Measurements from ENCODE around the gene CD44. TPM values are rescaled to one million over a fixed set of nuclear protein-coding genes. Genes with fewer than 3 reads are reported as not detected.

The CD44 gene
- total RNA-seq, 1 donor from 2014 or later: 46.0 TPM

DNA sequence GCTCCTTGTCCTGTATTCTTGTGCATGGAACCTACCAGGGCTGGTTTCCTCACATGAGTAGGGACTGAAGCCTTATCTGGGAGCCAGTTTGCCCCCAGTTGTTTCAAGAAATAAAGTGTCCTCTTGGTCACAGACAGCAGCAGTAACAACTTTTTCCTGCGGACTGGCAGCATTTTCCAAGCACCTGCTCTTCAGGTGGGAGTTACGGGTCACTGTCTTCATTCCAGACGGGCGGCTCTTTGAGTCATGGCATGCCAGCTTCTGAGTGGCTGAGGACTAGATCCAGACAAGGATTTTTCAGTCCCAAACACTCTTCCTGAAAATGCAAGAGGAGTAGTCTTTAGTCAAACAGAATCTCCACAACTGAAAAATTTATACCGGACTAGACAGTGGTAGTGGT is 2.7 kb upstream of the CD44 start:
- peaks cover 78% of the 10 kb centered on the region for H3K27me3 Mint-ChIP-seq

DNA sequence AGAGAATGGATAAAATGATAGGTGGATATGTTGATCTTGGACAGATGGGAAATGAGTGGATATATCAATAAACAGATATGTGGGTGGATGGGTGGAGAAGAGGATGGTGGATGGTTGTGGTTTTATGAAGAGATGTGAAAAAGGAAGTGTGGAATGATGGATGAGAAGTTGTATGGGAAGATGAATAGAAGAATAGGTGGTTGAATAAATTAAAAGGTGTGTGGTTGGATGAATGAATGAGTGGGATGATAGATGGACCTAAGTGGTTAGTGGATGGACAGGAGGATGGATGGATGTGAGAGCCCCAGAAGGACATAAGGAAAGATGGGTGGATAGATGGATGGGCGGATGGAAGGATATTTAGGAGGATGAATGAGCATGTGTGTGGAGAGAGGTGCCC is 913 bp upstream of the CD44 start:
- peak overlapping the region; percentile 87 for H3K4me3 Mint-ChIP-seq
- TF ChIP-seq, protein P1, sequence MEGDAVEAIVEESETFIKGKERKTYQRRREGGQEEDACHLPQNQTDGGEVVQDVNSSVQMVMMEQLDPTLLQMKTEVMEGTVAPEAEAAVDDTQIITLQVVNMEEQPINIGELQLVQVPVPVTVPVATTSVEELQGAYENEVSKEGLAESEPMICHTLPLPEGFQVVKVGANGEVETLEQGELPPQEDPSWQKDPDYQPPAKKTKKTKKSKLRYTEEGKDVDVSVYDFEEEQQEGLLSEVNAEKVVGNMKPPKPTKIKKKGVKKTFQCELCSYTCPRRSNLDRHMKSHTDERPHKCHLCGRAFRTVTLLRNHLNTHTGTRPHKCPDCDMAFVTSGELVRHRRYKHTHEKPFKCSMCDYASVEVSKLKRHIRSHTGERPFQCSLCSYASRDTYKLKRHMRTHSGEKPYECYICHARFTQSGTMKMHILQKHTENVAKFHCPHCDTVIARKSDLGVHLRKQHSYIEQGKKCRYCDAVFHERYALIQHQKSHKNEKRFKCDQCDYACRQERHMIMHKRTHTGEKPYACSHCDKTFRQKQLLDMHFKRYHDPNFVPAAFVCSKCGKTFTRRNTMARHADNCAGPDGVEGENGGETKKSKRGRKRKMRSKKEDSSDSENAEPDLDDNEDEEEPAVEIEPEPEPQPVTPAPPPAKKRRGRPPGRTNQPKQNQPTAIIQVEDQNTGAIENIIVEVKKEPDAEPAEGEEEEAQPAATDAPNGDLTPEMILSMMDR (conservative IDR thresholded peaks at IDR 0.05): no peak
- peaks cover 77% of the 10 kb centered on the region for H3K27me3 Mint-ChIP-seq
- DNase-seq (ENCODE audit: extremely low spot score, unreplicated experiment): no peak
- H3K27ac Mint-ChIP-seq: no peak overlapping the region
- H3K36me3 Mint-ChIP-seq: peaks cover 5% of the 10 kb centered on the region
- peaks cover 6% of the 10 kb centered on the region for H3K4me1 Mint-ChIP-seq (ENCODE audit: unreplicated experiment)
- H3K9me3 Mint-ChIP-seq: no peaks in the 10 kb centered on the region

More for the DNA sequence above, 2.7 kb upstream of the CD44 start:
- Mint-ChIP-seq H3K4me1 (ENCODE audit: unreplicated experiment) (peaks cover 6% of the 10 kb centered on the region), H3K36me3 (peaks cover 5% of the 10 kb centered on the region), H3K9me3 (no peaks in the 10 kb centered on the region), H3K4me3 (no peak overlapping the region), H3K27ac (no peak overlapping the region)
- DNase-seq (ENCODE audit: extremely low spot score, unreplicated experiment): no peak
- TF ChIP-seq, protein P1 (conservative IDR thresholded peaks at IDR 0.05): no peak

DNA sequence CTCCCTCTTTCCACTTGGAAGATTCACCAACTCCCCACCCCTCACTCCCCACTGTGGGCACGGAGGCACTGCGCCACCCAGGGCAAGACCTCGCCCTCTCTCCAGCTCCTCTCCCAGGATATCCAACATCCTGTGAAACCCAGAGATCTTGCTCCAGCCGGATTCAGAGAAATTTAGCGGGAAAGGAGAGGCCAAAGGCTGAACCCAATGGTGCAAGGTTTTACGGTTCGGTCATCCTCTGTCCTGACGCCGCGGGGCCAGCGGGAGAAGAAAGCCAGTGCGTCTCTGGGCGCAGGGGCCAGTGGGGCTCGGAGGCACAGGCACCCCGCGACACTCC is 397 bp upstream of the CD44 start:
- H3K36me3 Mint-ChIP-seq: peaks cover 5% of the 10 kb centered on the region
- H3K4me1 Mint-ChIP-seq (ENCODE audit: unreplicated experiment): peaks cover 6% of the 10 kb centered on the region
- no peaks in the 10 kb centered on the region for H3K9me3 Mint-ChIP-seq
- H3K27me3 Mint-ChIP-seq: peaks cover 71% of the 10 kb centered on the region
- H3K4me3 Mint-ChIP-seq: peak overlapping the region; percentile 87
- no peak overlapping the region for H3K27ac Mint-ChIP-seq
- DNase-seq (ENCODE audit: extremely low spot score, unreplicated experiment): no peak
- TF ChIP-seq, protein P1 (conservative IDR thresholded peaks at IDR 0.05): no peak

DNA sequence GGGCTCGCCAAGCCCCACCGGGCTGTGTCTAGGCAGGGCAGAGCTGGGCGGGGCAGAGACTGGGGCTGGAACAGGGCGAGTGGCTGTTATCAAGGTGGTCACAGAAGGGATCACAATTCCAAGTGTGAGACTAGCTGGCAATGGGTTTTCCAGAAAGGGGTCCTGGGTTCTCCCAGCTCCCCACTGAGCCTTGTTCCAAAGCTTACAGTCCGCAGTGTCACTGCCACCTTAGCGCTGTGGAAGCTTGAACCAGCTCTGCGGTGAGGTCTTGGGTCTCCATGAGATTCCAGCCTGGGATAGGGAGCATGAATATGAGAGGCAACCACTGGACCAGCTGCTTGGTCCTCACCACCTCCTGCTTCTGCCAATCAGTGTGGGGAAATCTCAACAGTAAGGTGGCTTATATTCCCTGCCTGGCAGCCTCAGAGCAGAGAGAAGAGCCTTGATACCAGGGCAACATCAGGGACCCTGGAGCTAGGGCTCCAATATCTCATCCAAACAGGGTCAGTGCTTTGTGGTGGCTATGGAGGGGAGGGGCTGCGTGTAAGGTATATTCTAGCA is 831 bp downstream of the CD44 start:
- DNase-seq (ENCODE audit: extremely low spot score, unreplicated experiment): no peak
- TF ChIP-seq, protein P1 (conservative IDR thresholded peaks at IDR 0.05): no peak
- Mint-ChIP-seq H3K4me3 (peak overlapping the region; percentile 87), H3K4me1 (ENCODE audit: unreplicated experiment) (peaks cover 1% of the 10 kb centered on the region), H3K27ac (no peak overlapping the region), H3K27me3 (peaks cover 67% of the 10 kb centered on the region), H3K36me3 (peaks cover 5% of the 10 kb centered on the region), H3K9me3 (no peaks in the 10 kb centered on the region)

DNA sequence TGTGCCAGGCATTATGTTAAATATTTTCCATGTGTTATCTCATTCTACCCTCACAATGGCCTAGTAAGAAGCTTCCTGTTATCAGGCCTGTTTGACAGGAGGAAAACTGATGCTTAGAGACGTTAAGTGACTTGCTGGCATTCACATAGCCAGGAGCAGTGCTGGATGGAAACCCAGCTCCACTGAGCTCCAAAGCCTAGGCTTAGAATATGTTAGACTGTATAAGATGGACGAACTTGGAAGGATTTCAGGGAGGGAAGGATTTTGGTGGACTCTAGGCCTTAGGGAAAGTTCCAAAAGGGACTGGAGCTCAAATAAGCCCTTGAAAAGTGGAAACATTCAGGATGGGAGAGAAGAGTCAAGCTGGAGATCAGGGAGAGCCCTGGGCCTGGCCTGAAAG is 2.1 kb downstream of the CD44 start:
- H3K4me3 Mint-ChIP-seq: peak overlapping the region; percentile 59

More for the DNA sequence above, 2.1 kb downstream of the CD44 start:
- H3K4me1 Mint-ChIP-seq (ENCODE audit: unreplicated experiment): no peaks in the 10 kb centered on the region
- H3K9me3 Mint-ChIP-seq: no peaks in the 10 kb centered on the region
- H3K36me3 Mint-ChIP-seq: peaks cover 5% of the 10 kb centered on the region
- no peak overlapping the region for H3K27ac Mint-ChIP-seq
- DNase-seq (ENCODE audit: extremely low spot score, unreplicated experiment): no peak
- H3K27me3 Mint-ChIP-seq: peaks cover 66% of the 10 kb centered on the region
- TF ChIP-seq, protein P1 (conservative IDR thresholded peaks at IDR 0.05): no peak
